HepG2 (cell line): ENCODE results near the gene OR2B2. TPM values are rescaled to one million over a fixed set of nuclear protein-coding genes. Genes with fewer than 3 reads are reported as not detected.
A peak's percentile ranks its signal among the peaks of the same experiment; 100 is the strongest.

Experiments
- ATF6 ChIP-seq: sonication (generic); formaldehyde crosslinking; conservative IDR thresholded peaks from 2 replicates; pipeline ENCODE4 v1.4.0; 2020; ENCODE audit warnings: missing genetic modification reagents
- ATF7-NPFF ChIP-seq: sonication (generic); formaldehyde crosslinking; IDR thresholded peaks from 2 replicates; pipeline ENCODE4 v1.8.1; 2023; ENCODE audit warnings: mild to moderate bottlenecking, low read depth, missing genetic modification reagents, moderate library complexity
- BCL6 ChIP-seq: IDR thresholded peaks from 2 replicates; pipeline ENCODE4 v1.6.1; 2016; ENCODE audit warnings: missing genetic modification reagents, missing compliant biosample characterization
- DBP ChIP-seq: sonication (generic); formaldehyde crosslinking; IDR thresholded peaks from 2 replicates; pipeline ENCODE4 v1.4.0; 2020; ENCODE audit warnings: missing genetic modification reagents; ENCODE audit errors: not compliant biosample characterization
- DZIP1 ChIP-seq: sonication (generic); formaldehyde crosslinking; IDR thresholded peaks from 2 replicates; pipeline ENCODE4 v1.5.0; 2020; ENCODE audit warnings: mild to moderate bottlenecking, missing genetic modification reagents
- EZH2 ChIP-seq: conservative IDR thresholded peaks from 2 replicates; pipeline ENCODE4 v1.6.1; 2012; ENCODE audit warnings: mild to moderate bottlenecking, low read depth, low read length, moderate library complexity
- FOSL1 ChIP-seq: sonication (generic); formaldehyde crosslinking; IDR thresholded peaks from 2 replicates; pipeline ENCODE4 v1.9.0; 2021; ENCODE audit warnings: missing genetic modification reagents, borderline replicate concordance
- GTF3A ChIP-seq: sonication (generic); formaldehyde crosslinking; conservative IDR thresholded peaks from 2 replicates; pipeline ENCODE4 v1.4.0; 2020; ENCODE audit warnings: mild to moderate bottlenecking, missing genetic modification reagents
- HCFC1 ChIP-seq: fragments of 150-350 bp; IDR thresholded peaks from 2 replicates; pipeline ENCODE4 v1.6.1; 2014; ENCODE audit warnings: low read depth, low read length
- IRF9 ChIP-seq: sonication (generic); formaldehyde crosslinking; IDR thresholded peaks from 2 replicates; pipeline ENCODE4 v1.8.0; 2022; ENCODE audit warnings: missing genetic modification reagents, mild to moderate bottlenecking, borderline replicate concordance
- ISL2 ChIP-seq: sonication (generic); formaldehyde crosslinking; IDR thresholded peaks from 2 replicates; pipeline ENCODE4 v1.5.0; 2020; ENCODE audit warnings: missing genetic modification reagents
- KLF16 ChIP-seq, 2 experiments: sonication (generic) in 1 of 2; formaldehyde crosslinking in 1 of 2; IDR thresholded peaks; 2 replicates each; pipeline versions ENCODE4 v1.6.1 to v1.8.0; 2016 to 2023; ENCODE audit warnings: missing genetic modification reagents in 2 of 2, missing compliant biosample characterization in 1 of 2
- RFX3 ChIP-seq: IDR thresholded peaks from 2 replicates; pipeline ENCODE4 v1.6.1; 2016; ENCODE audit warnings: missing biosample characterization, missing genetic modification reagents
- RXRA ChIP-seq: sonication (generic); formaldehyde crosslinking; IDR thresholded peaks from 2 replicates; pipeline ENCODE4 v1.5.1; 2020; ENCODE audit warnings: missing genetic modification reagents
- SP2 ChIP-seq: sonication (generic); formaldehyde crosslinking; IDR thresholded peaks from 2 replicates; pipeline ENCODE4 v1.5.1; 2020; ENCODE audit warnings: mild to moderate bottlenecking, missing genetic modification reagents
- SRF ChIP-seq: IDR thresholded peaks from 2 replicates; pipeline ENCODE4 v1.6.1; 2011; ENCODE audit warnings: mild to moderate bottlenecking, low read depth, low read length, moderate library complexity
- ZBTB42 ChIP-seq: sonication (generic); formaldehyde crosslinking; IDR thresholded peaks from 2 replicates; pipeline ENCODE4 v1.5.0; 2020; ENCODE audit warnings: mild to moderate bottlenecking, missing genetic modification reagents
- ZBTB7B ChIP-seq: sonication (generic); formaldehyde crosslinking; IDR thresholded peaks from 2 replicates; pipeline ENCODE4 v1.4.0; 2020; ENCODE audit warnings: missing genetic modification reagents
- ZFP1 ChIP-seq: IDR thresholded peaks from 2 replicates; pipeline ENCODE4 v1.6.1; 2016
- ZNF264 ChIP-seq: sonication (generic); formaldehyde crosslinking; IDR thresholded peaks from 2 replicates; pipeline ENCODE4 v1.4.0; 2020; ENCODE audit warnings: missing genetic modification reagents
- ZNF484 ChIP-seq: sonication (generic); formaldehyde crosslinking; IDR thresholded peaks from 2 replicates; pipeline ENCODE4 v1.5.1; 2020; ENCODE audit warnings: mild to moderate bottlenecking, low read depth, missing genetic modification reagents, borderline replicate concordance
- ZNF577 ChIP-seq: sonication (generic); formaldehyde crosslinking; IDR thresholded peaks from 2 replicates; pipeline ENCODE4 v1.4.0; 2020; ENCODE audit warnings: mild to moderate bottlenecking, low read depth, missing genetic modification reagents, borderline replicate concordance
- ZNF780A ChIP-seq: sonication (generic); formaldehyde crosslinking; IDR thresholded peaks from 2 replicates; pipeline ENCODE4 v1.8.0; 2022; ENCODE audit warnings: mild to moderate bottlenecking, missing genetic modification reagents, moderate library complexity
- polyA plus RNA-seq, 8 experiments: library from polyadenylated mRNA; depleted of rRNA in 3 of 8; stranded (reverse) in 7 of 8; unstranded in 1 of 8; fragments of >200 nt; fragmentation: Illumina TruSeq in 4 of 8; extraction: Trizol in 4 of 8; gene quantifications; 2 replicates each; pipeline versions ENCODE4 v1.2.1 to v1.2.3, GENCODE V29; 2011 to 2016; ENCODE audit warnings: low read depth in 4 of 8, missing spikeins in 1 of 8, mixed read lengths in 1 of 8; ENCODE audit not compliant: insufficient read depth in 1 of 8
- total RNA-seq, 5 experiments: library from RNA; depleted of rRNA; stranded (reverse); fragments of >200 nt; fragmentation: Illumina TruSeq; extraction: Trizol; gene quantifications; 2 replicates each; pipeline ENCODE4 v1.2.3, GENCODE V29; 2016; ENCODE audit warnings: low read depth in 1 of 5

OR2B2 gene
- total and polyA plus RNA-seq, 2 of the 13 experiments (the other 11 are each of a cell fraction or from before 2014, with no cell fraction given): not detected

GRCh38 chr6:27862396-27863066 lies 49.7 kb downstream of the OR2B2 start (continued):
- TF ChIP-seq EZH2: no peak
- TF ChIP-seq ZNF577 (CRISPR knock-in tag): no peak
- TF ChIP-seq ZNF780A (CRISPR knock-in tag): no peak
- TF ChIP-seq SP2 (CRISPR knock-in tag): no peak
- no peak for TF ChIP-seq ZNF484 (CRISPR knock-in tag)
- TF ChIP-seq IRF9 (CRISPR knock-in tag): no peak
- TF ChIP-seq ISL2 (CRISPR knock-in tag): no peak
- TF ChIP-seq ZBTB7B: no peak
- TF ChIP-seq KLF16 (CRISPR knock-in tag; IDR thresholded peaks at IDR 0.05): no peak
- TF ChIP-seq ATF7-NPFF (CRISPR knock-in tag): no peak
- peak; percentile 20; the same call in 1 of the 2 replicates for TF ChIP-seq RXRA (CRISPR knock-in tag)
- no peak for TF ChIP-seq FOSL1
- TF ChIP-seq RFX3 (CRISPR knock-in tag): no peak
- TF ChIP-seq HCFC1: no peak
- no peak for TF ChIP-seq ATF6 (CRISPR knock-in tag)
- no peak for TF ChIP-seq GTF3A (CRISPR knock-in tag)
- TF ChIP-seq ZNF264 (CRISPR knock-in tag): no peak
- TF ChIP-seq ZBTB42 (CRISPR knock-in tag): no peak
- no peak for TF ChIP-seq DBP (CRISPR knock-in tag)
- no peak for TF ChIP-seq DZIP1 (CRISPR knock-in tag)
- no peak for TF ChIP-seq ZFP1
- peak; percentile 91 for TF ChIP-seq BCL6
- TF ChIP-seq SRF: no peak
